HCT116 (cell line): Measurements from ENCODE around the gene CWF19L1. TPM values are rescaled to one million over a fixed set of nuclear protein-coding genes. Genes with fewer than 3 reads are reported as not detected.

ENCODE experiments used
- ATAC-seq: fragments of 200-7000 bp; cut with Tn5 transposase; 2 replicates; pipeline ENCODE4 v1.9.1; 2020; ENCODE audit warnings: mild to moderate bottlenecking, moderate library complexity
- BruUV-seq: library from RNA; stranded (reverse); fragments of 400-500 nt; replicated peaks from 2 replicates; lab custom pipeline; 2021; lab: Mats Ljungman, UMichigan
- CTCF ChIA-PET: fragments of 300-600 bp; sonication (Branson Sonifier 250); formaldehyde crosslinking; loops from one replicate; lab custom pipeline; 2021; ENCODE audit warnings: antibody characterized with exemption; lab: Charles Lee
- POLR2A ChIA-PET: fragments of 300-600, 350-600 bp; sonication (Branson Sonifier 250); formaldehyde crosslinking; loops from one replicate; lab custom pipeline; 2021; ENCODE audit warnings: antibody characterized with exemption; lab: Charles Lee
- RAD21 ChIA-PET, 2 experiments: fragments of 300-600 bp; sonication (Branson Sonifier 250); formaldehyde crosslinking; loops; one replicate each; lab custom pipeline; 2023; ENCODE audit warnings: low total read pairs in 2 of 2; ENCODE audit not compliant: uncharacterized antibody in 2 of 2, unreplicated experiment in 2 of 2, low non-redundant PET in 1 of 2; lab: Charles Lee
- DNase-seq: peaks from one replicate; pipeline ENCODE4 v3.0.0-alpha.2; 2010; ENCODE audit warnings: low read depth, low spot score
- H2AFZ ChIP-seq: fragments of 200-600 bp; shearing (Covaris generic), sonication (generic); 2 replicates; pipeline ENCODE4 v1.6.1; 2017; ENCODE audit warnings: low read depth, mixed run types, mixed read lengths, antibody characterized with exemption, low read length; ENCODE audit not compliant: poor library complexity, severe bottlenecking
- H3K27ac ChIP-seq: 2 replicates; pipeline ENCODE4 v1.5.1; 2012; ENCODE audit warnings: low read depth, low read length
- H3K27me3 ChIP-seq: fragments of 200-600 bp; sonication (generic); 2 replicates; pipeline ENCODE4 v1.6.1; 2016; ENCODE audit warnings: mixed run types, low read length, mixed read lengths; ENCODE audit not compliant: insufficient read depth
- H3K36me3 ChIP-seq, 2 experiments: fragments of 200-500 bp in 1 of 2; fragments of 200-600 bp in 1 of 2; sonication (Bioruptor generic) in 1 of 2; sonication (generic) in 1 of 2; 2 replicates each; pipeline versions ENCODE4 v1.5.1 to v1.6.1; 2014 to 2016; ENCODE audit warnings: low read length in 2 of 2, inconsistent platforms in 1 of 2, mixed read lengths in 1 of 2, mixed run types in 1 of 2; ENCODE audit not compliant: insufficient read depth in 2 of 2, control insufficient read depth in 1 of 2
- H3K4me1 ChIP-seq, 2 experiments: fragments of 200-600 bp in 1 of 2; sonication (generic) in 1 of 2; 2 replicates each; pipeline versions ENCODE4 v1.5.1 to v1.6.1; 2012 to 2017; ENCODE audit warnings: low read length in 2 of 2, inconsistent platforms in 1 of 2, mild to moderate bottlenecking in 1 of 2, mixed read lengths in 1 of 2, mixed run types in 1 of 2, moderate library complexity in 1 of 2; ENCODE audit not compliant: insufficient read depth in 2 of 2, control insufficient read depth in 1 of 2
- H3K4me2 ChIP-seq: fragments of 200-600 bp; sonication (generic); 2 replicates; pipeline ENCODE4 v1.6.1; 2017; ENCODE audit warnings: mixed run types, low read length, mixed read lengths
- H3K4me3 ChIP-seq, 2 experiments: fragments of 200-600 bp in 1 of 2; sonication (generic) in 1 of 2; replicated peaks in 1 of 2; 2 replicates each; pipeline ENCODE4 v1.5.1; 2011 to 2016; ENCODE audit warnings: low read length in 2 of 2, control low read depth in 1 of 2, low read depth in 1 of 2, mild to moderate bottlenecking in 1 of 2, mixed read lengths in 1 of 2, mixed run types in 1 of 2
- H3K79me2 ChIP-seq: fragments of 200-600 bp; sonication (generic); 2 replicates; pipeline ENCODE4 v1.6.1; 2017; ENCODE audit warnings: mild to moderate bottlenecking, mixed run types, low read length, moderate library complexity, mixed read lengths; ENCODE audit not compliant: insufficient read depth
- H3K9ac ChIP-seq: fragments of 200-600 bp; sonication (generic); 2 replicates; pipeline ENCODE4 v1.6.1; 2016; ENCODE audit warnings: low read length, mixed read lengths
- H3K9me2 ChIP-seq: fragments of 200-600 bp; sonication (generic), shearing (Covaris generic); 2 replicates; pipeline ENCODE4 v1.6.1; 2017; ENCODE audit warnings: mixed run types, mild to moderate bottlenecking, moderate library complexity; ENCODE audit not compliant: insufficient read depth
- H3K9me3 ChIP-seq, 2 experiments: fragments of 200-500 bp in 1 of 2; fragments of 200-600 bp in 1 of 2; sonication (Bioruptor generic) in 1 of 2; sonication (generic) in 1 of 2; 2 replicates each; pipeline ENCODE4 v1.6.1; 2014 to 2017; ENCODE audit warnings: low read length in 2 of 2, mixed read lengths in 2 of 2, inconsistent platforms in 1 of 2, low read depth in 1 of 2, mild to moderate bottlenecking in 1 of 2, mixed run types in 1 of 2, moderate library complexity in 1 of 2; ENCODE audit not compliant: control insufficient read depth in 1 of 2, insufficient read depth in 1 of 2
- H4K20me1 ChIP-seq: fragments of 200-600 bp; sonication (generic), shearing (Covaris generic); 2 replicates; pipeline ENCODE4 v1.6.1; 2017; ENCODE audit warnings: mixed run types, mild to moderate bottlenecking, moderate library complexity; ENCODE audit not compliant: insufficient read depth
- ATF3 ChIP-seq: IDR thresholded peaks from 2 replicates; pipeline ENCODE4 v1.6.1; 2012
- CBX3 ChIP-seq: IDR thresholded peaks from 2 replicates; pipeline ENCODE4 v1.6.1; 2012; ENCODE audit warnings: low read depth
- CTCF ChIP-seq, 3 experiments: fragments of 200-600 bp in 1 of 3; sonication (generic) in 1 of 3; IDR thresholded peaks in 2 of 3; conservative IDR thresholded peaks in 1 of 3; 2 replicates each; pipeline ENCODE4 v1.5.1; 2012 to 2017; ENCODE audit warnings: low read depth in 2 of 3, low read length in 2 of 3, antibody characterized with exemption in 1 of 3, borderline replicate concordance in 1 of 3, control low read depth in 1 of 3, mild to moderate bottlenecking in 1 of 3, mixed read lengths in 1 of 3, mixed run types in 1 of 3, moderate library complexity in 1 of 3; ENCODE audit not compliant: insufficient read depth in 1 of 3
- ELF1 ChIP-seq: IDR thresholded peaks from 2 replicates; pipeline ENCODE4 v1.6.1; 2012; ENCODE audit warnings: low read depth, borderline replicate concordance
- EZH2 ChIP-seq: fragments of 200-600 bp; sonication (generic); IDR thresholded peaks from 2 replicates; pipeline ENCODE4 v1.6.1; 2017; ENCODE audit warnings: antibody characterized with exemption, mixed run types
- EZH2phosphoT487 ChIP-seq: fragments of 200-600 bp; IDR thresholded peaks from 2 replicates; pipeline ENCODE4 v1.6.1; 2018; ENCODE audit warnings: antibody characterized with exemption, borderline replicate concordance
- FOSL1 ChIP-seq: IDR thresholded peaks from 2 replicates; pipeline ENCODE4 v1.6.1; 2012; ENCODE audit warnings: low read depth
- MAX ChIP-seq: IDR thresholded peaks from 2 replicates; pipeline ENCODE4 v1.6.1; 2012
- POLR2A ChIP-seq: IDR thresholded peaks from 2 replicates; pipeline ENCODE4 v1.7.0; 2011; ENCODE audit warnings: borderline replicate concordance; ENCODE audit not compliant: insufficient read depth, insufficient read length; ENCODE audit errors: extremely low read depth
- POLR2AphosphoS5 ChIP-seq: IDR thresholded peaks from 2 replicates; pipeline ENCODE4 v1.6.1; 2011; ENCODE audit warnings: mild to moderate bottlenecking, low read depth, low read length, moderate library complexity
- SIN3A ChIP-seq: IDR thresholded peaks from 2 replicates; pipeline ENCODE4 v1.6.1; 2012; ENCODE audit warnings: low read depth
- SP1 ChIP-seq: IDR thresholded peaks from 2 replicates; pipeline ENCODE4 v1.6.1; 2012; ENCODE audit warnings: low read depth
- SRF ChIP-seq: IDR thresholded peaks from 2 replicates; pipeline ENCODE4 v1.6.1; 2012; ENCODE audit warnings: low read depth
- TCF7L2 ChIP-seq: IDR thresholded peaks from 2 replicates; pipeline ENCODE4 v1.7.0; 2011; ENCODE audit warnings: borderline replicate concordance, inconsistent platforms; ENCODE audit not compliant: insufficient read depth, insufficient read length; ENCODE audit errors: extremely low read depth
- YY1 ChIP-seq: IDR thresholded peaks from 2 replicates; pipeline ENCODE4 v1.6.1; 2011; ENCODE audit warnings: low read length, low read depth, moderate library complexity, mild to moderate bottlenecking; ENCODE audit not compliant: insufficient replicate concordance; ENCODE audit errors: extremely low read depth
- ZFX ChIP-seq: fragments of 450-650 bp; IDR thresholded peaks from 2 replicates; pipeline ENCODE4 v1.6.1; 2017
- ZNF274 ChIP-seq: fragments of 200-500 bp; sonication (Bioruptor generic); IDR thresholded peaks from 2 replicates; pipeline ENCODE4 v1.6.1; 2014; ENCODE audit warnings: mild to moderate bottlenecking, low read depth, low read length, inconsistent platforms
- intact Hi-C: fragments of 100-400 bp; cut with micrococcal nuclease; formaldehyde crosslinking; loops from 2 replicates; pipeline ENCODE4 v1.10.0; 2022
- total RNA-seq: library from RNA; stranded (reverse); gene quantifications from one replicate; pipeline ENCODE4 v1.2.1, GENCODE V29; 2021; ENCODE audit not compliant: unreplicated experiment

CWF19L1 gene
- total RNA-seq, 1 experiment from 2014 or later: 41.7 TPM

GRCh38 chr10:100186253-100187212 lies 80.9 kb downstream of the CWF19L1 start:
- Histone ChIP-seq H3K27ac (peak overlapping the region; percentile 84), H3K9me2 (no peaks in the 10 kb centered on the region), H2AFZ (peak overlapping the region; percentile 17), H4K20me1 (no peaks in the 10 kb centered on the region), H3K4me1 (peaks cover 12 to 23% of the 10 kb centered on the region in 2 experiments; a peak in 3 of 4 replicates), H3K4me3 (peak overlapping the region; percentile 73 to 82), H3K36me3 (peaks cover 33 to 36% of the 10 kb centered on the region in 2 experiments), H3K4me2 (peak overlapping the region; percentile 82), H3K9ac (peak overlapping the region; percentile 90), H3K27me3 (no peaks in the 10 kb centered on the region), H3K9me3 (no peaks in the 10 kb centered on the region), H3K79me2 (peaks cover 94% of the 10 kb centered on the region)
- CTCF ChIA-PET: no interaction called here
- RAD21 ChIA-PET: no interaction called here
- TF ChIP-seq ZNF274: no peak
- no peak for TF ChIP-seq SP1
- TF ChIP-seq SIN3A: peak; percentile 20
- TF ChIP-seq SRF: no peak
- 0 out of 2 replicates have a peak, but pooled peaks have one; percentile 16 for TF ChIP-seq POLR2AphosphoS5
- no peak for TF ChIP-seq CBX3
- TF ChIP-seq POLR2A: no peak
- TF ChIP-seq ATF3: no peak
- no peak for TF ChIP-seq FOSL1
- no peak for TF ChIP-seq YY1
- no peak for TF ChIP-seq EZH2phosphoT487
- no peak for TF ChIP-seq TCF7L2
- no peak for TF ChIP-seq CTCF (IDR thresholded peaks at IDR 0.05 in 2 of 3, conservative IDR thresholded peaks at IDR 0.05 in 1 of 3; ENCODE audit: borderline replicate concordance in 1 of 3, insufficient read depth in 1 of 3, low read depth in 2 of 3, low read length in 2 of 3)
- TF ChIP-seq MAX: peak; percentile 56; the same call in 1 of the 2 replicates
- TF ChIP-seq ELF1: no peak; the same call in 1 of the 2 replicates
- peak; percentile 63 for TF ChIP-seq ZFX
- no peak for TF ChIP-seq EZH2
- BruUV-seq: TSS peak; percentile 84
- ATAC-seq (peak; percentile 66), DNase-seq (peak; percentile 16)
- POLR2A ChIA-PET: interaction anchor here (1.0 kb wide), 2 partner anchors 9 to 12 kb away, joined by 3 read pairs; no protein-coding TSS in a partner anchor
- intact Hi-C loops: loop anchor here (5.0 to 10.0 kb wide), 2 partner anchors 339 to 452 kb away; partner anchors contain the start of genes COX15 and CUTC
